GF-D8 (cell line): Measurements from ENCODE around the gene CENPX.
A peak's percentile ranks its signal among the peaks of the same experiment; 100 is the strongest.

Experiments
- DNase-seq: peaks from one replicate; lab custom pipeline; 2025; lab: John Stamatoyannopoulos, UW

Gene CENPX

DNA sequence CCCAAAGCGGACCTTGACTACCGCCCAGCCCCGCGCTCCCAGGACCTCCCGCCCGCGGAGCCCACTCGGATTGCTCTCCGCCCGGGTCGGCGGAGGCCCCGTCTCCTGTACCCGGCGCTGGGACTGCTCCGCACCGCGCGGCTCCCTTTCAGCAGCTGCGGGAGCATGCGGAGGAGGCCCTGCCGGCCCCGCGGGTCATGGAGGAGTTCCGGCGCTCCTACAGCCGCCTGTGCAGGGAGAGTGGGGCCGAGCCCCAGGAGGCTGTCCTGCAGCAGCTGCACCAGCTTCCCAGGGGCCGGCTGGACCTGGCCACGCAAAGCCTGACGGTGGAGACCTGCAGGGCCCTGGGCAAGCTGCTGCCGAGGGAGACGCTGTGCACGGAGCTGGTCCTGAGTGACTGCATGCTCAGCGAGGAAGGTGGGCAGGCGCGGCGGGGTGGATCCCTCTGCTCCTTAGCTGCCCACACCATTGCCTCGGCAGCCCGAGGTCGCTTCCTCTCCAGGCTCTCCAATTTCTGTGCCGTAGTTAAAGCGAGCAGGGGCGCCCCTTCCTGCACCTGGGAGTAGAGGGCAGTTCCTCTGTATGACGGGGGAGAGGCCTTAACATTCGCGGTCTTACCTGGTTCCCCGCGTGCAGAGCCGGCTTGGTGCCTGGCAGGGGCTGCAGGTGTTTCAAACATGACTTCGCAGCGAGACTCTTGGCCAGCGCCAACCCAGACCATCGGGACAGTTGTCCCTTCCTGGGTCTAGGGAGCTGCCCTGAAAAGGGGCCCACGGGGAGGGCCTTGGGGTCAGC is 966 bp upstream of the CENPX start:
- DNase-seq = peak; percentile 2

DNA sequence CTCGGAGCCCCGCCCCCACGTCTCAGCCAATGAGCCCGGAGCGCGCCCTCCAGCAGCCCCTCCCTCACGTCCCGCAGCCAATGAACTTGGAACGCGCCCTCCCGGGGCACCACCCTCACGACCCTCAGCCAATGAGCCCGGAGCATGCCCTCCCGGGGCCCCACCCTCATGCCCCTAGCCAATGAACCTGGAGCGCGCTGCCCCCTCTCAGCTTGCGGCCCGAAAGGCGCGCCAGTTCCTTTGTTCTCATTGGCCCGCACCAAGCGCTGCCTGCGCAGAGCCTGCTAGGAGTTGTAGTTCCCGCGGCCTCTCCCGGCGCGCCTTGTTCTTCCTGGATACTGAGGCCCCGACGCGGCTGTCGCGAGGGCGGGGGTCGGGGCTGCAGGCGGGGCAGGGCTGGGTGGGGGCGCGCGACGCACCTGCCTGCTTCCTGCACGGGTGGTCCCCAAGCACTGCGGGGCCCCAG is 336 bp upstream of the CENPX start, which contains the start of gene LRRC45:
TSS of gene LRRC45 (plus strand) at position 325 of the 466 bp plus-strand sequence. CDS start 339 bp downstream, outside the sequence.
- peak; percentile 98 for DNase-seq

DNA sequence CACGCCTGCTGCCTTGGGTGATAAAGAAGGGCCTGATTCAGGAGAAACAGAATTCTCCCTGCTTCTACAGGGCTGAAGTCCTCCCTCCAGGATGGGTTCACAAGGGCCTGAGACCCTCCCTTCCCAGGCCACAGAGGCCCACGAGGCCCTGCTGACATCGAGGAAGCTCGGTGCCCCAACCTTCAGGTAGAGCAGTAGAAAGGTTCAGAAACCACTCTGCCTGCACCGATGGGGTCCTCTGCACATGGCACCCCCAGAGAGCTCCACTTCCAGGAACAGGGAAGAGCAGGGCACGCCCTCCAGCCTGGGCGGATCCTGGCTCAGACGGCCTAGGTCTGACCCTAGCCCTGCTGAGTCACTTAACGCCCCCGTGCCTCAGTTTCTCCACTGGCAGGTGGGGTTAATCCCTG is 773 bp downstream of the CENPX start:
- DNase-seq = no peak

DNA sequence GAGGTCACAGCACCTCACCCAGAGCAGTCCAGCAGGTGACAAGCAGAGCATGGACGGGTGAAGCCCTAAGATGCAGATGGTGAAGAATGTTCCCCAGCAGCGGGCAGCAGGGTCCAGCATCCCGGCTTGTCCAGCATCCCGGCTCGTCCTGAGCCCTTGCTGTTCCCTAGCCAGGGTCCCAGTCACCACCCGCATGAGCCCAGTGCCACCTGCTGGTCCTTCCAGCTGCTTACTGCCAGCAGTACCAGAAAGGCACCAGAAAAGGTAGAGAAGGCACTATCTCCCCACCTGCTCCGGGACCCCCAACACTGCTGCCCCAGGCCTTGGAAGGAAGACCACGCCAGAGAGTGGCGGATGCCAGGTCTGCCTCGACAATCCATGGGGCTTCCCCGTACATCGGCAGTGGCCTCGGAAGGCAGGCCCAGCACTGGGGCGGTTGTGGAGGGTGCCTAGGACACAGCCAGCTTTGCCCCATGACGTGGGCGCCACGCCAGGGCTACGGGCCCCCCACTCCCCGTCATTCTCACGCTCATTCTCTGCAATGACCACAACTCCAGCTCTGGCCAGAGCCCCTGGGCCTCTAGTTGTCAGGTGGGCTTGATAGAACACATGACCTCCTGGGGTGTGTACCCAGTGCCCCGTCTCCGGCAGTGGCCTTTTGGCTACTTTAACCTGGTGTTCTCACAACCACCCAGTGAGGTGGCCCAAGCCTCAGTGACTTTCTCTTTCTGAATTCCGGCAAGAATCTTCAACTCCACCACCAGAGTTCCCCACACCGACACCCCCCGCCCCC is 1.4 kb downstream of the CENPX start:
- peak; percentile 5 for DNase-seq

DNA sequence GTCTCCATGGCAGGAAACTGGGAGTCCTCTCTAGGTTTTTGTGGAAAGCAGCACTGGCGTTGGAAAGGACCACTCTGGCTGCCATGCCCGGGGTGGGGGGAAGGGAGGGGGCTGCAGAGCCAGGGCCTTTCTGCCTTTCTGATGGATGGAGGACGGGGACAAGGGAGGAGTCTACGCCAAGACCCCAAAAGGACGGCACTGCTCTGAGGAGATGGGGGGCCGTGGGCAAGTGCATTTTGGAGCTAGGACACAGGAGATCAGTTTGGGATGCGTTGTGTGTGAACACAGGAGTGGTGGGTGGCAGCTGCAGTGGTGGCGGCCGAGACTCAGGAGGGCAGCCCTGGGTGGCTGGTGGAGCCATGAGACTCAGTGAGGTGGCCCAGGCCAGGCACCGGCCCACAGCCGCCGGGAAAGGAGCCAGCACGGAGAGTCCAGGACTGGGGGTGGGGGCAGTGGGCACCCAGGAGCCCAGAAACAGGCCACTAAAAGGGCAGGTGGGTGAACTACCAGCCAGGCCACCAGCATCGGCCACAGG is 2.0 kb downstream of the CENPX start:
- DNase-seq = no peak

DNA sequence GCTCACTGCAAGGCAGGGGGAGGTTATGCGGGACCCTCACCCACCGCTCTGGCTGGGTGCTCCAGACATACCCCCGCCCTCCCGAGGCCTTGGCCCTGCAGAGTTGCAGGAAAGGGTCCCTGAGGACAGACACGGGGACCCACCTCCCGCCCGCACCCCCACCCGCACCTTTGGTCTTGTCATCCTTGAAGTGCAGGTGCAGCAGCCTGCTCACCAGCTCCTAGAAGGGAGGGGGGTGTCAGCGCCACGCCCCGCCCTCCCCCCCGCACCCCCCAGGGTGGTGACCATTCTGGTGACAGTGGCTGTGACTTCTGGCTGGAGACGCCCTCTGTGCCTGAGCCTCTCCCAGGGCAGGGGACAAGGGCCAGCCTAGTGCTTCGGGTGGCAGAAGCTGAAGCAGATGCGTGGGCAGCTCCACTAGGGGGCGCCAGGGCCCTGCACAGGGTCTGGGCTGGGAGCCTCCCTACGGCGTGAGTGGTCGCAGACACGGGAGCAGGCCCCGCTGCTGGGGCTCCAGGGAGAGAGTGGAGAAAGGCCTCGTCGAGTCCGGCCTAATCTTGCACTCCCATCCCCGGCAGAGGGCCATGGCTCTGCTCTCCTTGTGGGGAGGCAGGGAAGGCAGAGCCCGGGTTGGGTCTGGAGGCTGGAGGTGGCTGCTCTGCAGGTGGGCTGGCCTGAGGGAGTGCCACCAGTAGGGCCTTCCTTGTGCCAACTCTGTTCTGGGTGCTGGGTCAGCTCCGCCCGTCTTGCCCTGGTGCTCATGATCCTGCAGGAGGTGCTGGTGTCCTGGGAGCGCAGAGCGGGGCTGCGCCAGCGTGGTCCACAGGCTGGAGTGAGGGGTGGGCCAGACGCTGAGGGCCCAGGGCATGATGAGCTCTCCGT is 2.7 kb downstream of the CENPX start:
- no peak for DNase-seq

DNA sequence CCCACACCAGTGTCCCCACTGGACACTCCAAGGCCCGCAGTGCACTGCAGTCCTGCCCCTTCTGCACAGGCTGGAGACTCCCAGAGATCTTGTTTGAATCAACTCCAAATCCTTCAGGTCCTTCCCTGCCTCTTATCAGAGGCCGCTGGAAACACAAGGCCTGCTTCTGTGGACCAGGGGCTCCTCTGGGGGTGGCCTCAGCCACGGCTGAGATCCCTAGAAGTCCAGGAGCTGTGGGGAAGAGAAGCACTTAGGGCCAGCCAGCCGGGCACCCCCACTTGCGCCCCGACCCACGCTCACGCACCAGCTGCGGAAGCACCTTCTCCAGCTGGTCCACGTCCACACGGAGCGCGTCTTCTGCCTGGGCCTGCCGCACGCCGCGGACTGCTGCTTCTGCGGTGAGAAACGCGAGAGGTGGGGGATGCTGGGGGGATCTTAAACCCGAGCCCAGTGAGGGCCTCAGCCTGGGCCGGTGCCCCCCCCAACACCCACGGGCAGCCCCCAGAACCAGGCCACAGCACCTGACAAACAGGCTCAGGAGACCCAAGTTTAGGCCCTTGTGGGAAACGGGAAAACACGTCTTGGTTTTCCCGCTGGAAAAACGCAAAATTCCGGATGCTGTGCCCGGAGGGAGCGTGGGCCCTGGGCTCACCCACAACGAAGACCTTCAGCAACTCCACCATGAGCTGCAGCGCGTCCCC is 3.5 kb downstream of the CENPX start:
- DNase-seq = no peak

DNA sequence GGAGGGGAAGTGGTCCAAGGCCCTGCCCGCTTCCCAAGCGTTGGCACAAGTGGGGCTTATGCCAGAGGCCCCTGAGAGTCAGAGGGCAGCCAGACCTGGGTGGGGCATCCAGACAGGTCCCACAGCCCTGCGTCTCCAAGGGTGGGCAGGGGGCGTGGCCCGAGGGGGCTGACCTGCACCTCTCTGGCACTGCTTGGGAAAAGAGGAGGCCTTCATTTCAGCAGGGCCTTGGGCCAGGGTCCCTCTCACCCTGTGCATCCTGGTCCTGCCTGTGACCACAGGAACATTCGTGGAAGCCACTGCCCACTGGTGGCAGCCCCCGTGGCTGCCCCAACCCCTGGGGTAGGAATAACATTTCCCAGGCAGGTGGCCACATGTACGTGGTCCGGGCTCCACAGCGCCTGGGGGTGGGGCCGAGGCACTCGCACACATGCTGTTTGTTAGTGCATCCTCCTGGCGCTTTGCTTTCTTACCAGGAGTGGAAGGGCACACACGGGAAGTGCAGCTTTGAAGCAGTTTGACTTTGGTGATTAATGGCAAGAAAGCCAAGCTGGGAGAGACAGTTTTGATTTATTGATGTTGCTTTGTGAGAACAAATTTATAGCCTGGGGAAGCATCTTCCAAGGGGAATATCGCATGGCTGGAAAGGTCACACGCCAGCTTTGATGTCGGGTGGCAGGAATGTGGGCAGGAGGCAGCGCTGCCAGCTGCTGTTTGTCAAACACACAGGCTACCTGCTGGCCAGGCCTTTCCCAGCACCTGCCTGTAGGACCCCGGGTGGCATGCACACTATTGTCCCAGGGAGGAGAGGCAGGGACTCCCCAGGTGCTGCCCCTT is 4.3 kb downstream of the CENPX start:
- no peak for DNase-seq

DNA sequence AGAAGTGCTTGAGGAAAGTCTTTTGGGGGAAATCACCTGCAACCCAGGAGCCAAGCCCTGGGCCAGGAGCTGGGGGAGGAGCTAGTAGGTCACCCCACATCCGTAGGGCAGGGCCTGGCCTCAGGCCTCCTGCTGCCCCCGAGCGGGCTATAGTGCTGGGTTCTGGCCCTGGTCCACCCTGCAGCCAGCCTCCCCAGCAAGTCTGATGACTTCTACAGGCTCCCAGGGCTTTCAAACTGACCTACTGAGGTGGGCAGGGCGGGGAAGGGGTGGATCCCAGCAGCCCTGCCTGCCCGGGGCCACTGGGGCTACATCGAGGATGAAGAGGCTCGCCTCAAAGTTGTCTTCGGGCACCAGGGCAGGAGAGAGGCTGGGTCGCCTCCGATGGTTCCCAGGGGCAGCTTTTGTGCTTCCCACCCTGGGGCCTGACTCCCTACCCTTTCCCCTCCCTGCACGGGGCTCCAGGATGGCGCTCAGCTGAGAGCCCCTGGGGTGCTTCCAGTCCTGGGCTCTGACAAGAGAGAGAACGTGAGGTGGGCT is 5.0 kb downstream of the CENPX start:
- no peak for DNase-seq

DNA sequence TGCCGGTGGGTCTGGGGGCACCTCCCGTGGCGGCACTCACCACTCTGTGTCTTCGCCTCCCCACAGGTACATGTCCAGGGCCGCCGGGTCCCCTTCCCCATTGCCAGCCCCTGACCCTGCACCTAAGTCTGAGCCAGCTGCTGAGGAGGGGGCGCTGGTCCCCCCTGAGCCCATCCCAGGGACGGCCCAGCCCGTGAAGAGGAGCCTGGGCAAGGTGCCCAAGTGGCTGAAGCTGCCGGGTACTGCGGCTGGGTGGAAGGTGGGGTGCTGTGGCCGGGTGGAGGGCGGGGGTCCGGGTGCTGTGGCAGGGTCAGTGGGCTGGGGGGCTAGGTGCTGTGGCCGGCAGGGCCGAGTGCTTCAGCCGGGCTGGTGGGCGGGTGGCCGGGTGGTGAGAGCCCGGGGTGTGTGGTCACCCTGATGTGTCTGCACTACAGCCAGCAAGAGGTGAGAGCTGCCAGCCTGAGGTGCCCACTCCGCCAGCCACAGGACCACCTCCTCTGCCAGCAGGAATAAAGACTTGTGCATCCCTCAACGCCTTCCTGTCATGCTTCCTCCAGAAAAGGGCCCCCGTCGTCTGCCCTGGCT is 5.7 kb downstream of the CENPX start:
- DNase-seq = no peak

DNA sequence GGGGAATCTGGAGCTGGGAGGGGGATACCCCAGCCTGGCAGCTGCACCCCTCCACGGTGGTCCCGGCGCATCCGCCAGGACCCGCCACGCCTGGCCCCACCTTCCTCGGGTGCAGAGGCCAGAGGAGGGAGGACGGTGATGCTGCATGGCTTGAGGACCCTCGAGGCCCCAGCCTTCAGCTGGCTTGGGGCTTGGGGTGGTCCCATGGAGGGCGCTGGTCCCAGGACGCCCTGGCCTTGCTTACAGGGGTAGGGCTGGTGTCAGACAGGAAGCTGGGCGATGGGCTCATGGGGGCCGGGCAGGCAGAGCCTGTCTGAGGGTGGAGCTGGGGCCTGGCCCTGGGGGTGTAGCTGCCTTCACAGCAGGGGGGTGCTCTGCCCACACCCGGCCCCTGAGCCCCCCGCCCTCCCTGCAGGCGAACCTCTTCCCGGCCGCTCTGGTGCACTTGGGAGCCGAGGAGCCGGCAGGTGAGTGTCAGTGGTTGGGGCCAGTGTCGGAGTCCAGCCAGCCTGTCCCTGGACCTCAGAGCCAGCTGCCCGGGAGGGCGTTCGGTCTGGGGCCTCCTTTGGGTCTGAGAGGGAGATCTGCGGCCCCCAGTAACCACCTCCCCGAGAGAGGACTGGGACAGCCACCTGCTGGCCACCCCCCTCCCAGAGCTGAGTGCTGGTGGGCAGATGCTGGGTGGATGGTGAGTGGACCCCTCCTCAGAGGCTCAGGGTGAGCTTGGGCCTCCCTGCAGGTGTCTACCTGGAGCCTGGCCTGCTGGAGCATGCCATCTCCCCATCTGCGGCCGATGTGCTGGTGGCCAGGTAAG is 6.4 kb downstream of the CENPX start:
- no peak for DNase-seq

DNA sequence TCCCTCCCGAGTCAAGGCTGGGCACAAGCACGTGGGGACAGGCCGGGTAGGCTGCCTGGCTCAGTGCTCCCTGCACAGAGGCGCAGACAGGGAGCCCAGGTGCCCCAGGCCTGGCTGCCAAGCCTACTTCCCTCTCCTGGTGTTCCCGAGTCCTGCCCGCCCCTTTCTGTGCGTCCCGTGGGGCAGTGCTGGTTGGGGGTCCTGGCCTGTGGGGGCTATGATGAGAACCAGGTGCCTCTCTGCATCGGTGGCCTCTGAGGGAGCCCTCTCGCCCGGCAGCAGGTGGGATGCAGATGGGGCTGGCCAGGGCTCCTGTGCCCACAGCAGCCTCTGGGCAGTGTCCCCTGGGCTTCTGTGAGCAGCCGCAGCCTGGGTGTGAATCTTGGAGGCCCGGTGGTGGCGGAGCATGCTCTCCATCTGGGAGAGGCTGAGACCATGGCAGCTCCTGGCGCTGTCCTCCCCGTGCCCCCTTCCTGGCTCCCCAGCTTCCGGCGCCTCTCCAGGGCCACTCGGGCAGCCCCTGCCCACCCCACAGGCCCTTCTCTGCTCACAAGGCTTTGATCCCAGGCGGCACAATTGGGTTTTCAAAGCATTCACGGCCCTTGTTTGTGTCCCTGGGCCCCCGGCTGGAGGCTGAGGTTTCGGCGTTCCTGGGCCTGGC is 7.2 kb downstream of the CENPX start:
- DNase-seq = no peak

DNA sequence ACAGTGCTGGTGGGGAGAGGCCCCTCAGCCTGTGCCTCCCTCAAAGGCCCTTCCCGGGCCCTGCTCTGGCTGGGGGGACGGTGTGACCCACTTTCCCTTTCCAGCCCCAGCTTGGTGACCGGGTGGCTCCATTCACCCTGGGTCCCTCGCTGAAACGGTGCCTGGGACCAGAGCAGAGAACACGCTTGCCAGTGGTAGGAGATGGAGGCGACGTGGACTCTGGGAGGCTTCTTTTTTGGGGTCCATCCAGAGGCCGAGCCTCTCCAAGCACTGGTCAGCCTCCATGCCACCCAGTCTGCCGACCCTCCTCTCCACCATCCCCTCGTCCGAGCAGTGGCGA is 7.7 kb downstream of the CENPX start:
- DNase-seq = no peak

DNA sequence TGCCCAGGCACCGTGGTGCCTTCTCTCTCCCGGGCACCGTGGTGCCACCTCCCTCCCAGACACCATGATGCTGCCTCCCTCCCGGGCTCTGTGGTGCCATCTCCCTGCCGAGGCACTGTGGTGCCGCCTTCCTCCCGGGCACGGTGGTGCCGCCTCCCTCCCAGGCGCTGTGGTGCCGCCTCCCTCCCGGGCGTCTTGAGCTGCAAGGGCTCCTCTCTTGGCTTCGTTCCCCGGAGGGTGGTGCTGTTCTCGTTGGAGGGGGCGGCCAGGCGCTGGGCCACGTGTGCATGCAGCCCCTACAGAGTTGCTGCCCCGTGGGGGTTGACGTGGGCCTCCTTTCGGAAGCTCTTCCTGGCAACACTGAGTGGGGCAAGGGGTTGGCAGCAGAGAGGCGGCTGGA is 8.2 kb downstream of the CENPX start:
- no peak for DNase-seq

DNA sequence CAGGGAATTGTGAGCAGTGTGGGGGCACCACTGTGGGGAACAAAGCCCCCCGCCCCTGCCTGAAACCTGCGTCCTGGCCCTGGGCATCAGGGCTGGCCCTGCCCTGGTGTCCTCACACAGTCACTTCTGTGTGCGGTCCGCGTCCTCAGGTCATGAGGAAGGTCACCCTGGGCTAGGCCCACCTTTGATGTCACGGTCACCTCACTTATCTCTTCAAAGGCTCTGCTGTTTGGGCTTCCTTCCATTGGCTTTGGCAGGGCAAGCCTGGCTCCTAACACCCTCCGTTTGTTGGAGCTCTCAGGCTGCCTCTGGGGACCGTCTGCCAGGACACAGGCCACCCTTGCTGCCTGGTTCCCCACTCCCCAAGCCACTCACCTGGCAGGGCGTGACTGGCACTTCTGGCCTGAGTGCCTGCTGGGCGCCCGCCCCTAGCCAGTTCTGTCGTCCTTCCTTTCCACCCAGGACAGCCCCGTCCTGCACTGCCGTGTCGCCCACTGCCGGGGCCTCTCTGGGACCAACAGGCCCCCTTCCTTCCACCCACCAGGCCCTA is 8.8 kb downstream of the CENPX start:
- no peak for DNase-seq

DNA sequence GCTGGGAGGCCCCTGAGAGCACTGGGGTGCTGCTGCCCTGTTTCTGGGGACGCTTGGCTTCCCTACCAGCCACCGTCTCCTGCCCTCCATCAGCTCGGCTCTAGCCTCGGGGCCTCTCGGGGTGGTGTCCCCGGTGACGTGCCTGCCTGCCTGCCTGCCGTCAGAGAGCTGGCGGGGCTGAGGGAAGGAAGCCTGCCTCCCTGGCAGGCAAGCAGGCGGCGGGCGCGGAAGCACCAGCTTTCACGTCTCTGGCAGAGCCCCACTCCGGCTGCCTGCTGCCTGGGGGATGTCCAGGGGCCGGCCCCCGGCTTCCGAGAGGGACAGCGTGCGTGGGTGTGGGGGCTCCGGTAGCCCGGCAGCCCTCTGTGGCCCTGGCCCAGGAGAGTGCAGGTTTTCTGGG is 9.3 kb downstream of the CENPX start:
- DNase-seq = no peak

DNA sequence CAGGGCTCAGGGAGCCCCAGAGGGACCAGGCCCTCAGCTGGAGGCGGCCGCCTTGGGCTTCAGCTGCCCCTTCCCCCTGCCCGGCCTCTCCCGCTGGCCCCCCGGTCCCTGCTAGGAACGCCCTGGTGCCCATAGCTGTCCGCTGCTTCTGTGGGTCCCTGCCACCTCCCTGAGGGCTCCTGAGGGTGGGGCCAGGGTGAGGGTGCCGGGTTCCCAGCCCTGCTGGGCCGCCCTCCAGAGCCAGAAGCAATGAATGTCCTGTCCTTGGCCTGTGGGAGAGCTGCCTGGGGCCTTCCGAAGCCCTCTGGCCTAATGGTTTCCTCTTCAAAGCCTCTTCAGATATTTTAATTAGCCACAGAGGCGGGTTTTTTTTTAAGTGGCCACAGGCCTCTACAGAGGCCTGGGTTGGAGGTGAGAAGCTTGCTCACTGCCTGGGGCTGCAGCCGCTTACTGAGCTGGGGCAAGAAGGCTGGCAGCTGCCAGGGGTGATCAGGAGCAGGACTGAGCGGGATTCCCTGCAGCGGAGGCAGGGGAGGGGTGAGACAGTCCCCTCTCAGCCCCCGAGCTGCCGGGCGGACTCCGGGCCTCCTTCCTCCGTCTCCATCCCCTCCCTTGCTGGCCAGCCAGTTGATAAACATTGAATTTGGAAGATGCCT is 9.9 kb downstream of the CENPX start:
- DNase-seq = no peak

DNA sequence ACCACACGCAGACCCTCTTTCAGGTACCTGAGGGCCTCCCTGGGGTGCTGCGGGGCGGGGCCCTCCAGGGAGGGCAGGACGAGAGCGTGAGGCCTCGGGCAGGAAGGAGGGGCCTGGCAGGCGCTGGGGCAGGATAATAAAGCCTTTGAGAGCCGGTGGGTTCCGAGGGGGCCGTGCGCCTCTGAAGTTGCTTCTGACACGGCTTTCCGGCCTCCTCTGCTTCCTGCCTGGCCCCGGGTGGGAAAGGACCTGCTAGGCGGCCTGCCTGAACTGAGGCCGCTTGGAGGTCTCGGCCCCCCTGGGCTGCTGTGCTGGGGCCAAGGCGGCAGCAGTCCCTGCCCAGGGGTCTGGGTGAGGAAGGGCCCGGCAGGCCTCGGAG is 10.4 kb downstream of the CENPX start:
- DNase-seq = no peak
